H54 (cell line): ENCODE data around the gene PARP16.
"Not testable (repeated sequence)": the region's sequence is repeated elsewhere in the genome, so short reads cannot be mapped to it uniquely, and the experiment has no call there.

Experiments
- DNase-seq: peaks from one replicate; pipeline ENCODE4 v3.0.0; 2011; ENCODE audit warnings: low spot score, mixed read lengths; ENCODE audit not compliant: insufficient read length
- FAIRE-seq: peaks from 3 replicates; lab custom pipeline; 2011; peaks lifted over from hg19 to GRCh38; lab: Jason Lieb, UNC
- POLR2A ChIP-seq: IDR thresholded peaks from 2 replicates; pipeline ENCODE4 v1.6.1; 2011; ENCODE audit warnings: low read depth, mild to moderate bottlenecking, low read length

PARP16 gene

DNA sequence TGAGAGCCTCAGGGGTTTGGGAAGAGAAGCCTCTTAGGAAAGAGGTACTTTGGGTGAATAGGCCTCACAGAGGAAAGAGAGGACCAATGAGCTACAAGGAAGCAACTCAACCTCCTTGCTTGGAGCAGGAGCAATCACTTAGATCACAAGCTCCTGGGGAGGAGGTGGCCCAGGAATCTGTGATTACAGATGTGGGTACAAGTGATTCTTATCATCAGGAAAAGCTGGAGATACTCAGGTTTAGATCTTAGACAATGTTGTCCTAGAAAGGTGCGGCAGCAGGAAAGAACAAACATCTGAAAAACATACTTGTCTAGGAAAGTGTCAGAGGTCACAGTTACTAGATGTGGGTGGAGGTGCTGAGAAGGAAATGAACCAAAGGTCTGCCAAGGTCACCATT is 8.2 kb downstream of the PARP16 start:
- no peak for TF ChIP-seq POLR2A
- no peak for DNase-seq
- FAIRE-seq: no peak

DNA sequence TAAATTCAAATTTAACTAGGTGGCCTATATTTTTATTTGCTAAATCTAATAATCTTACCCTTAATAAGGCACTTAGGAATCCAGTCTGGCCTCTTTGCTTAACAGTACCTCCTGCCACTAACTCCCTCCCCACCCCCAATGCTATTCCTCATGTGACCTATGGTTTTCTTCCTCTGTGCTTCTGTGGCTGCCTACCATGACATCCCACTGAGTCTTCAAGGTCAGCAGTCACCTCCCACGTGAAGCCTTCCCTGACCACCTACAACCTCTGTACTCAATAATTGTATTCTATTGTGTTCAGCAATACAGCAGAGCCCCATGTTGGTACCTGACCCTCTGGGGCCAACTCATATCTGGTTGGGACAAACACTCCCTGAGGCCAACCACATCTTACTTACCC is 9.7 kb downstream of the PARP16 start:
- no peak for TF ChIP-seq POLR2A
- FAIRE-seq (no peak), DNase-seq (no peak)

DNA sequence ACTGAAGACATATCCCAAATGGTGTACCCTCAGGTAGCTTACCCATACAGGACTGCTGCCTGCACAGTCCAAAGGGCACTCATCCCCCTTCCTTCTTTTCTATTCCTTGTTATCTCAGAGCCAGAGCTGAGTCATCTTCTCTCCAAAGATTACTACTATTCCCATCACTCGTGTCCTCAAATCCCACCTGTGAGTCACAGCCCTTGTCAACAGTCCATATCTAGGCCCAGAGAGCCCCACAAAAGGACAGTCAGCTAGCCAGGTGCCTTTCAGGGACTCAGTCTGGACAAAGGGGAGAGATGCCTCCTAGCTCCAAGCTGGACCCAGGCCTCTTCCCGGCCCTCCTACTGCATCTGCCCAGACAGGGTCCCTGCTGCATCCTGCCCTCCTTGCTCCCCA is 11.0 kb downstream of the PARP16 start:
- FAIRE-seq (no peak), DNase-seq (no peak)
- no peak for TF ChIP-seq POLR2A

DNA sequence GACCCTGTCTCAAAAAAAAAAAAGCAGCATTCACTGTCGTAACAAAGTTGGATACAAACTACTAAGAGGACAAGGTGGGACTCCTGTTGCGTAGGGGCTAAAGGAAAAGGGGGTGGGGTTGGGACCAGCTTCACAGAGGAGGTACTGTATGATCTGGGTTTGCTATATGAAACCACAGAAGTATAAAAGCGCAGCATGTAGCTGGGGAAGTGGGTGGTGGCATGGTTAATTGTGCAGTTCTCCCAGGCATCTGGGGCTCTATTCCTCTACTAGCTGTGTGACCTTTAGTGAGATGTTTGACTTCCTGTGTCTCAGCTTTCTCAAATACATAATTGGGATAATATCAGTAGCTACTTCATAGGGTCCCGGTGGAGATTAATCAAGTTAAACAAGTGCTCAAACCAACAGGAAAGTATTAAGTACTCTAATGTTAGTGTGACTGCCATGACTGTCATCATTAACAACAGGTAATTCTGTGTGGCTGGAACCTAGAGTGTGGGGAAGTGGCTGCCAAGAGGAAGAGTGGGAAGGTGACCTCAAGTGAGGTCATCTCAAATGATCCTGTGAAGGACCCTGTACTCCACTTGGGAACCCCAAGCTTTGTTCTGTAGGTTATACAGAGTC is 11.5 kb downstream of the PARP16 start:
- no peak for TF ChIP-seq POLR2A
- no peak for DNase-seq
- FAIRE-seq: no peak

DNA sequence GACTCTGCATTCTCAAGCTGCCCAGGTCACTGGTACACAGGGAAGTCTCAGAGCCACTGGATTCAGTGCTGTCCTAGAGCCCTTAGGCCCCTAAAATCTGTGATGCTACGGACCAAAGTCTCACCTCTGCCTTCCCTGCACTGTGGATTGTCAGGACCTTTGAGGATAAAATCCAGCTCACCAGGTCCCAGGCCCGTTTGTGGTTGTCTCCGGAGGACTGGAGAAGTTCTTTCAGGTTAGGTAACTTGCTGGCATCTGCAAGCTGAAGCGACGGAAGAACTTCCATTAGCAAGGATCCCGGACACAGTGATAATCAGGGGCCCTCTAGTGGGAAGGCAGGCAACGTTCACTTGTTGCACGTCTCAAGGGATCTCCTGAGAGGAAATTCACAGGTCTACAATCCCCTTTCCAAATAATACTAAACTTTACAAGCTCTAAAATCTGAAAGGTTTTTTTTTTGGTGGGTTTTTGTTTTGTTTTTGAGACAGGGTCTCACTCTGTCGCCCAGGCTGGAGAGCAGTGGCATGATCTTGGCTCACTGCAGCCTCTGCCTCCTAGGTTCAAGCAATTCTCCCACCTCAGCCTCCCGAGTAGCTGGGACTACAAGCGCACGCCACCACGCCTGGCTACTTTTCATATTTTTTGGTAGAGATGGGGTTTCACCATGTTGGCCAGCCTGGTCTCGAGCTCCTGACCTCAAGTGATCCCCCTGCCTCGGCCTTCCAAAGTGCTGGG is 15.7 kb downstream of the PARP16 start:
- FAIRE-seq: not testable (repeated sequence)
- peak; percentile 23 for DNase-seq

DNA sequence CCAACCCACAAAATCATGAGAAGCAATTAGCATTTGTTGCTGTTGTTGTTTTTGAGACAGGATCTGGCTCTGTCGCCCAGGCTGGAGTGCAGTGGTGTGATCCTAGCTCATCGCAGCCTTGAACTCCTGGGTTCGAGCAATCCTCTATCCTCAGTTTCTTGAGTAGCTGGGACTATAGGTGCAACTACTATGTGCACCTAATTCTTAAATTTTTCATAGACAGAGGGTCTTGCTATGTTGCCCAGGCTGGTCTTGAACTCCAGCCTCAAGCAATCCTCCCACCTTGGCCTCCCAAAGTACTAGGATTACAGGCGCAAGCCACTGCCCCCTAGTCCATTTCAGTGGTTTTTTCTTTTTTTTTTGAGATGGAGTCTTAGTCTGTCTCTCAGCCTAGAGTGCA is 18.3 kb downstream of the PARP16 start:
- FAIRE-seq: no peak
- no peak for DNase-seq
- no peak for TF ChIP-seq POLR2A

DNA sequence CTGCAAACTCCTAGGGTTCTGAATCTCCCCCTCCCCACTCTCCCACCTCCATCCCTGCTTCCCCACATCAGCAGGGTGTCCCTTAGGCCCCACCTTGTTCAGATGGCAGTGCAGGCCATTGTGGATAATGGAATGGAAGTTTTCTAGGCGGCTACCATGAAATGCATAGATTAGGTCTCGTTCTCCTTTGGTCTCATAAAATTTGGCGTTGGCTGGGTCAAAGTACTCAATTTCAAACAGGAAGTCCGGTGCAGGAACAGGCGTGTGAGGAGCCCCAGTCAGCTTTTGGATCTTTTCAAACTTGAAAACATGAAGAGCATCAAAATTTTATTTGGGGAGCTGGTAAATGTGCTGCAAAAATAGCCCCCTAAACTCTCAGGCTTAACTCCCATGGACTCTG is 20.2 kb downstream of the PARP16 start:
- no peak for DNase-seq

DNA sequence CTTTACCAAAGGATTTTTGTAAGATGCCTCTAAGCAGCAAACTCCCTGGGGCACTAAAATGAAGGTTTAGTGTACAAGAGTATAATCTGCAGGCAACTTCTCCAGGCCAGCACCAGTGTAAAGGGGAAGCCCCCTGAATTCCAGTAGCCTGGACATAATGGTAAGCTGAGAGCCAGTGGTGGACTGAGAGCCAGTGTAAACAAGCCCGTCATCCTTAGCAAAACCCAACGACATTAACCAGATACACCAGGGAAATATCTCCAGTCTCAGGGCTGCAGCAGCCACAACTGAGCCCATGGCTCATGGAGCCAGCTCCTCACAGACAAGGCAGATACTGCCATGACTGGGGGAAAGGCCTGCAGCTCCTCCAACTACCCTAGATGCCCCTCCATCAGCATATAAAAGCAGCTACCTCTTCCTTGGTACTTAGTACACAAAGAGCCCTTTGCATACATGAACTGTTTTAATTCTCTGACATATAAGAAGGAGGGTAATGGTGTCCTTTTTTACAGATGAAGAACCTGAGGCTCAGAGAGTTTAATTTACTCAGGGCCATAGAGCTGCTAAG is 21.7 kb downstream of the PARP16 start:
- no peak for TF ChIP-seq POLR2A
- FAIRE-seq: no peak
- DNase-seq: no peak

More for the DNA sequence above, 20.2 kb downstream of the PARP16 start:
- FAIRE-seq: no peak
- TF ChIP-seq POLR2A: no peak

DNA sequence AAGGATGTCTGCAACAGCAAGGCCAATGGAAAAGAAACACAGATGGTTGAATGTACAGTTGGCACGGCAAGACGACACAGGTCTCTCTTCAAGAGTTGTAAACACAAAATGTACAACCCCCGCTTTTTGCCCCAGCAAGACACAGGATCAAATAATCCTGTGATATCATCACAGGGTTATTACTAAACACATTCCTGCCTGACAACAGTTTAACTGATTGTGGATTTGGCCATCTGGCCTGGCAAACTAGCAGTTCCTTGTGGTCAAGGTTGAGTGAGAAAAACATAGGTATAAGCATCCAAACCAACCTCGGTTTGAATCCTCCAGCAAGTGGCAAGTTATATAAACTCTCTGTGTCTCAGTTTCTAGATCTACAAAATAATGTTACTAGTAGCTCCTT is 23.4 kb downstream of the PARP16 start:
- FAIRE-seq (no peak), DNase-seq (no peak)
- TF ChIP-seq POLR2A: no peak

DNA sequence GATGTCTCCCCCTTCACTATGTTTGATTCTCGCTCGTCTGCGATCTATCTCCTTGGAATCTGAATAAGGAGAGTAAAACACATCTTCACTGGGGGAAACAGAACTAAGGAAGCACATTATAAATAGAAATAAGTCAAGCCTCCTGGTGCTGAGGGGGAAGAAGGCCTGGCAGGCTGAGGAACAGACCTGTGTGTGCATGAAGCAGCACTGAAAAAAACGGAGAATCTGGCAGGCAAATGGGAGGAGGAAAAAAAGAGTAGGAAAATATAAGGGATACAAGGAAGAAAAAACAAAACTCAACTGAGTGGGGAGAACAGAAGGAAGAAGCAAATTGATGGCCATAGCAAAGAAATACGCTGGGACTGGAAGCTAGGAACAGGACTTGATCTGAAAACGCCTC is 25.7 kb downstream of the PARP16 start:
- DNase-seq (no peak), FAIRE-seq (no peak)
- TF ChIP-seq POLR2A: no peak

DNA sequence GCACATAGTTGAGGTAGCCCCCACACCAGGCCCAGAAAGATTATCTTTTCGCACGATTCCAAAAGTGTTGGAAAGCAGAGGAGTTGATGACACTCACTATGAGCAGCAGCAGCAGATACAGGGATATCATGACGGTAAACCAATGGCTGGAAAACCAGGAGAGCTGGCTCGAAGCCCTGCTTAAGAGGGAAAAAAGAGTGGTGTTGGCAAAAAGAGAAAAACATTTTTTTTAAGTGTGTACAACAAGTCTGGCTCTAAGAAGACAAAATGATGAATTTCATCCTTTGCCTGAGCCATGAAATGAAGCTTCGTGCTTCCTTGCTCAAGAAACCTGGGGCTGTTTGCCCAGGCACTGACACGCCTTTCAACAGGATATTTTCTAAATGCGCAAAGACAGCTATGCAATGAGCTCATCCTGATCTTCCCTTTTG is 27.3 kb downstream of the PARP16 start:
- no peak for FAIRE-seq
- no peak for DNase-seq
- TF ChIP-seq POLR2A: no peak

DNA sequence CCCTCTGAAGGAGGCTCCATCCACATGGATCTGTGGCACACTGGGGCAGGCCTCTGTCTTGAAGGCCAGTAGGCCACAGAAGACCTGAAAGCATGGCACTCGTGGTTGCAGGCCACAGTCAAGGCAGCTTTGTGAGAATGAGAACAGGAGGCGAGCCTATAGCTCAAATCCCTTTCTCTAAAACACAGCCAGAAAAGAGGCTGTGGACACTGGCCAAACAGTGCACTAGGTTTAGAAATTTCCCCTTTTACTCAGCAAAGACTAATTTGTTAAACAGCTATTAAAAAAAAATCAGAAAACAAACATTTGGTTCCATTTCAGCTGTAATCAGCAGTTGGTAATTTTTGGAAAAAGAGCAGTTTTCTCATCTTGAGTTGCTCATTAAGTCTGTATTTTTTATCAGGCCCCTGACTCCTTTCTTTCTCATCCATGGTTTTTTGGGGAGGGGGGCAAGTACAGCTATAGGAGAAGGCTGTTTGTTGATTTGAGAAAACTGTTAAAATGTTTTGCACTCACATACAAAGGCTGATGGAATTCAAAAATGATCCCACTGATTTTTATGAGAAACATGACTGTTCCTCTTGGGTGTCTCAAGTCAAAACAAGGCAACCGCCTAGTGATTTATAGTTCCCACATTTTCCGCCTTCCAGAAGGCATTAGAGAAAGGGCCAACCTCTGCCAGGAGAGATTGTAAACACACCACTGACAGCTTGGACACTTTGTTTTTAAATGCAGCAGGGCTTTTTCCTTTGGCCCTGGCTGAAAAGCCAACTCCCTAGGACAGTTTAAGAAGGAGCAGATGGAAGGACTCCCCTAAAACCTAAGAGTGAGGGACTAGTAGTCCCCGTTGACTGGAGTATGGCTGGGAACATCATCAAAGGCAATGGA is 28.1 kb downstream of the PARP16 start:
- DNase-seq (no peak), FAIRE-seq (no peak)
- no peak for TF ChIP-seq POLR2A

DNA sequence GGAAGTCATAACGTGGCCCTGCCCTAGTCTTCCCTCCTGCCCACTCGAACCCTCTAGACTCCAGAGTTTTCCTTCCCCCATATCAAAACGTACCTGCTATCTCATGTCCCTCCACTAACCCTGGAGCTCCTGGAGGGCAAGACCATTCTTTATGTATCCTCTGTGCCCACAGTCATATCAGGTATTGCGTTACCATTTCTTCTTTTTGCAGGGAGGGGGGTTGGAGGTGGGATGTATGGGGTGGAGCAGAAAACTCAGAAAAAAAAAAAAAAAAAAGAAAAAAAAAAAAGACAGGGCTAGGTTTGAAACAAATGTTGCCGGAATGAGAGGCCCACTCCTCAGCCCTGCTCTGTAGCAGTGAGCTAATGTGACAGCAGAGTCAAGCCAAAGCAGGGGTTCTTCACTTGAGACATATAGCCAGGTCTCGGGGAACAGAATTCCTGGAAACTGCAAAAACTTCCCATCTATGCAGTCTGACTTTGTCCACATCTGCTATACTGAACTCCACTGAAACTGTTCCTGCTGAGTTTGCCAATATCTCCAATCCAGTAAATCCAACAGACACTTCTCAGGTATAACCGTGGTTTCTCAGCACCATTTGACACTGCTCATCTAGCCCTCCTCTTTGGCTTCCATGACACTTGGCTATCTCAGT is 31.1 kb downstream of the PARP16 start:
- no peak for TF ChIP-seq POLR2A
- no peak for FAIRE-seq
- DNase-seq: no peak
